Gastroesophageal sphincter (tissue), 3 donors: ENCODE data around the gene ZNF408.

Experiments
- EP300 ChIP-seq: sonication (generic); formaldehyde crosslinking; IDR thresholded peaks from one replicate; pipeline ENCODE4 v1.6.1; 2017; ENCODE audit warnings: antibody characterized with exemption, mild to moderate bottlenecking
- POLR2A ChIP-seq, 2 donors: fragments of 450-650 bp; IDR thresholded peaks; one replicate each; pipeline ENCODE4 v1.6.1; 2017; ENCODE audit warnings: antibody characterized with exemption in 2 of 2, mild to moderate bottlenecking in 2 of 2, moderate library complexity in 1 of 2
- TF ChIP-seq, protein P1 (sequence below), 4 experiments: fragments of 200-600 bp in 2 of 4; fragments of 450-650 bp in 2 of 4; sonication (generic) in 1 of 4; IDR thresholded peaks; one replicate each; pipeline ENCODE4 v1.5.1; 2017 to 2019; ENCODE audit warnings: antibody characterized with exemption in 4 of 4, mild to moderate bottlenecking in 2 of 4, moderate library complexity in 2 of 4

DNA sequence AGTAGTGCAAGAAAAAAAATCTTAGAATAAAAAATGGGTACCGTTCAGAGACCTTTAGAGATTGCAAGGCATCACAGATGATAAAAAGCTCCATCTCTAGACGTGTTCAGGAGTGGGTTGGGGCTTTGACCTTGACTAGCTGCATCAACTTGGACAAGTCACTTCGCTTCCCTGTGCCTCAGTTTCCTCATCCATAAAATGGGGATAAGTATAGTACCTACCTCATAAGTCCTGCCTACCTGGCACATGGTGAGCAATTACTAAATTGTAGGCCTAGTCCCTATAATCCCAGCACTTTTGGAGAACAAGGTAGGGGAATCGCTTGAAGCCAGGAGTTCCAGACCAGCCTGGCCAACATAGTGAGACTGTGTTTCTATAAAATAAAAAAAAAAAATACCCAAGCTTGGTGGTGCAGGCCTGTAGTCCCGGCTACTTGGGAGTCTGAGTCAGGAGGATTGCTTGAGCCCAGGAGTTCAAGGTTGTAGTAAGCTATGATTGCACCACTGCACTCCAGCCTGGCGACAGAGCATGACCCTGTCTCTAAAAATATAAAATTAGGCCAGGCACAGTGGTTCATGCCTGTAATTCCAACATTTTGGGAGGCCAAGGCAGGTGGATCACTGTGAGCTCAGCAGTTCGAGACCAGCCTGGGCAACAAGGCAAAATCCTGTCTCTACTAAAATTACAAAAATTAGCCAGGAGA, 12.2 kb downstream of the ZNF408 start:
- TF ChIP-seq, protein P1, sequence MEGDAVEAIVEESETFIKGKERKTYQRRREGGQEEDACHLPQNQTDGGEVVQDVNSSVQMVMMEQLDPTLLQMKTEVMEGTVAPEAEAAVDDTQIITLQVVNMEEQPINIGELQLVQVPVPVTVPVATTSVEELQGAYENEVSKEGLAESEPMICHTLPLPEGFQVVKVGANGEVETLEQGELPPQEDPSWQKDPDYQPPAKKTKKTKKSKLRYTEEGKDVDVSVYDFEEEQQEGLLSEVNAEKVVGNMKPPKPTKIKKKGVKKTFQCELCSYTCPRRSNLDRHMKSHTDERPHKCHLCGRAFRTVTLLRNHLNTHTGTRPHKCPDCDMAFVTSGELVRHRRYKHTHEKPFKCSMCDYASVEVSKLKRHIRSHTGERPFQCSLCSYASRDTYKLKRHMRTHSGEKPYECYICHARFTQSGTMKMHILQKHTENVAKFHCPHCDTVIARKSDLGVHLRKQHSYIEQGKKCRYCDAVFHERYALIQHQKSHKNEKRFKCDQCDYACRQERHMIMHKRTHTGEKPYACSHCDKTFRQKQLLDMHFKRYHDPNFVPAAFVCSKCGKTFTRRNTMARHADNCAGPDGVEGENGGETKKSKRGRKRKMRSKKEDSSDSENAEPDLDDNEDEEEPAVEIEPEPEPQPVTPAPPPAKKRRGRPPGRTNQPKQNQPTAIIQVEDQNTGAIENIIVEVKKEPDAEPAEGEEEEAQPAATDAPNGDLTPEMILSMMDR (IDR thresholded peaks at IDR 0.05), result no peak
- TF ChIP-seq POLR2A (IDR thresholded peaks at IDR 0.05) (no peak), EP300 (no peak)
